Kidney (tissue), 14 donors: Measurements from ENCODE around the gene SULT4A1. TPM values are rescaled to one million over a fixed set of nuclear protein-coding genes. Genes with fewer than 3 reads are reported as not detected.

Experiments
- DNase-seq, 5 donors: peaks; one replicate each; pipeline ENCODE4 v3.0.0-alpha.2; 2013 to 2020
- FAIRE-seq: peaks from 2 replicates; lab custom pipeline; 2012; peaks lifted over from hg19 to GRCh38; lab: Jason Lieb, UNC
- H3K27ac ChIP-seq, 2 donors: one replicate each; pipeline ENCODE4 v1.7.0; 2013; ENCODE audit warnings: low read depth in 2 of 2, low read length in 2 of 2, inconsistent platforms in 1 of 2
- H3K27me3 ChIP-seq: one replicate; pipeline ENCODE4 v1.7.1; 2013; ENCODE audit warnings: low read length, inconsistent platforms; ENCODE audit not compliant: control insufficient read depth, insufficient read depth
- H3K36me3 ChIP-seq, 3 donors: one replicate each; pipeline versions ENCODE4 v1.7.0 to v1.7.1; 2013; ENCODE audit warnings: low read length in 3 of 3, control low read depth in 1 of 3, inconsistent platforms in 1 of 3; ENCODE audit not compliant: insufficient read depth in 3 of 3, control insufficient read depth in 2 of 3
- H3K4me1 ChIP-seq, 3 donors: one replicate each; pipeline versions ENCODE4 v1.7.0 to v1.7.1; 2013; ENCODE audit warnings: low read length in 3 of 3, inconsistent platforms in 1 of 3, low read depth in 1 of 3; ENCODE audit not compliant: control insufficient read depth in 2 of 3, insufficient read depth in 2 of 3
- H3K4me3 ChIP-seq, 3 donors: one replicate each; pipeline versions ENCODE4 v1.7.0 to v1.8.1; 2013; ENCODE audit warnings: low read length in 3 of 3, control low read depth in 1 of 3, inconsistent platforms in 1 of 3
- H3K9ac ChIP-seq, 3 donors: one replicate each; pipeline versions ENCODE4 v1.7.0 to v1.7.1; 2013; ENCODE audit warnings: low read length in 3 of 3, control low read depth in 1 of 3, inconsistent platforms in 1 of 3
- H3K9me3 ChIP-seq, 3 donors: one replicate each; pipeline versions ENCODE4 v1.7.0 to v1.7.1; 2013; ENCODE audit warnings: low read length in 3 of 3, control low read depth in 1 of 3, inconsistent platforms in 1 of 3; ENCODE audit not compliant: control insufficient read depth in 2 of 3, insufficient read depth in 1 of 3
- intact Hi-C: fragments of 100-400 bp; cut with DNase I; formaldehyde crosslinking; loops from one replicate; pipeline ENCODE4 v1.11.1; 2022
- polyA plus RNA-seq: library from polyadenylated mRNA; stranded (reverse); fragments of 350-450 nt; fragmentation: Illumina TruSeq; extraction: RNeasy Lipid Tissue Mini Kit (QIAGEN cat#74804); gene quantifications from one replicate; pipeline ENCODE4 v1.2.3, GENCODE V29; 2014; ENCODE audit warnings: low read depth, low replicate concordance; ENCODE audit not compliant: insufficient read depth
- total RNA-seq: library from RNA; stranded (reverse); fragmentation: NEBNext Ultra II Directional; extraction: Animal tissue kit (Norgen Biotek cat#: 25700); gene quantifications from one replicate; pipeline ENCODE4 v1.2.1, GENCODE V29; 2021
- TF ChIP-seq, protein P1 (sequence below): IDR thresholded peaks from 3 replicates; pipeline ENCODE4 v1.5.1; 2012; ENCODE audit warnings: mild to moderate bottlenecking, moderate library complexity, borderline replicate concordance; ENCODE audit not compliant: insufficient read depth; ENCODE audit errors: extremely low read depth
- donor health status: control.
- donor health status: control.
- donor health status: control.
- donor health status: control.
- donor health status: control.
- donor health status: DM: yes; HTN: yes; CAD: no.
- donor health status: Normal renal cell carcinoma (clear cell type).

SULT4A1 gene
- total and polyA plus RNA-seq, 2 donors from 2014 or later: 0.52 to 0.57 TPM

DNA sequence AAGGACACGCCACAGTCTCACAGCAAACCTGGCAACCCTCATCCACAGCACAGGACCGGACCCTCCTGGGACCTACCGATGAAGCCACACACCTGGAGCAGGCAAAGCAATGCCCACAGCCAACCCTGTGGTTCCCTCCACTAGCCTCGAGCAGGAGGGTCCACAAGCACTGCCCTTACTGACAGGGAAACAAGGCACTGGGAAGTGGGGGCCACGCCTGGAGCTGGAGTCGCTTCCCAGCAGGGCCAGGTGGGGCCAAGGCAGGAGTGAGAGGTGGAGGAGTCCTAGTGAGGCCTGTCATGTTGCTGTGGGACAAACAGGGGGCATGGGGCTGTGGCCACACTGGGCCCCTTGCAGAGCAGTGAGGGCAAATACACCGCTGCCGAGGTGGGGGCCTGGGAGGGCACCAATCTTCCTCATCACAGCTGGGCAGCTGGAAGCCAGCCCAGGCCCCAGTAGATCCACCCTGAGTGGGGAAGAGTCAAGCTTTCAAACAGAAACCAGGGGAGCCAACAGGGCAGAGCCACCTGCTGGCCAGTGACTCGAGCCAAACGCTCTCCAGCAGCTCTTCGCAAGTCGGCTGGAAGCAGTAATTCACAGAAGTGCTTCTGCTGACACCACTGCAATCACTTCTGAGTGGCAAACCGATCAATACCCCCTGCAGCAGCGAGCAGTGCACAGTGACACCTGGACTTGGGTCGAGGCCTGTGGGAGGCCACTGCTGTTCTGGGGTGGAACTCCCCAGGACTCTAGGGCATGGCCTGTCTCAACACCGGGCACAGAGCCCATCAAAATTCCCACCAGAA, 13.7 kb downstream of the SULT4A1 start:
- peak in 3 of 5 donors; percentile 47 to 57 (median 50) for DNase-seq
- Histone ChIP-seq H3K4me3 (no peak overlapping the region), H3K9me3 (no peaks in the 10 kb centered on the region), H3K4me1 (no peaks in the 10 kb centered on the region), H3K36me3 (no peaks in the 10 kb centered on the region), H3K9ac (no peak overlapping the region), H3K27ac (no peak overlapping the region), H3K27me3 (no peaks in the 10 kb centered on the region)
- intact Hi-C loops: no loop called here
- FAIRE-seq: no peak
- TF ChIP-seq, protein P1, sequence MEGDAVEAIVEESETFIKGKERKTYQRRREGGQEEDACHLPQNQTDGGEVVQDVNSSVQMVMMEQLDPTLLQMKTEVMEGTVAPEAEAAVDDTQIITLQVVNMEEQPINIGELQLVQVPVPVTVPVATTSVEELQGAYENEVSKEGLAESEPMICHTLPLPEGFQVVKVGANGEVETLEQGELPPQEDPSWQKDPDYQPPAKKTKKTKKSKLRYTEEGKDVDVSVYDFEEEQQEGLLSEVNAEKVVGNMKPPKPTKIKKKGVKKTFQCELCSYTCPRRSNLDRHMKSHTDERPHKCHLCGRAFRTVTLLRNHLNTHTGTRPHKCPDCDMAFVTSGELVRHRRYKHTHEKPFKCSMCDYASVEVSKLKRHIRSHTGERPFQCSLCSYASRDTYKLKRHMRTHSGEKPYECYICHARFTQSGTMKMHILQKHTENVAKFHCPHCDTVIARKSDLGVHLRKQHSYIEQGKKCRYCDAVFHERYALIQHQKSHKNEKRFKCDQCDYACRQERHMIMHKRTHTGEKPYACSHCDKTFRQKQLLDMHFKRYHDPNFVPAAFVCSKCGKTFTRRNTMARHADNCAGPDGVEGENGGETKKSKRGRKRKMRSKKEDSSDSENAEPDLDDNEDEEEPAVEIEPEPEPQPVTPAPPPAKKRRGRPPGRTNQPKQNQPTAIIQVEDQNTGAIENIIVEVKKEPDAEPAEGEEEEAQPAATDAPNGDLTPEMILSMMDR: no peak

DNA sequence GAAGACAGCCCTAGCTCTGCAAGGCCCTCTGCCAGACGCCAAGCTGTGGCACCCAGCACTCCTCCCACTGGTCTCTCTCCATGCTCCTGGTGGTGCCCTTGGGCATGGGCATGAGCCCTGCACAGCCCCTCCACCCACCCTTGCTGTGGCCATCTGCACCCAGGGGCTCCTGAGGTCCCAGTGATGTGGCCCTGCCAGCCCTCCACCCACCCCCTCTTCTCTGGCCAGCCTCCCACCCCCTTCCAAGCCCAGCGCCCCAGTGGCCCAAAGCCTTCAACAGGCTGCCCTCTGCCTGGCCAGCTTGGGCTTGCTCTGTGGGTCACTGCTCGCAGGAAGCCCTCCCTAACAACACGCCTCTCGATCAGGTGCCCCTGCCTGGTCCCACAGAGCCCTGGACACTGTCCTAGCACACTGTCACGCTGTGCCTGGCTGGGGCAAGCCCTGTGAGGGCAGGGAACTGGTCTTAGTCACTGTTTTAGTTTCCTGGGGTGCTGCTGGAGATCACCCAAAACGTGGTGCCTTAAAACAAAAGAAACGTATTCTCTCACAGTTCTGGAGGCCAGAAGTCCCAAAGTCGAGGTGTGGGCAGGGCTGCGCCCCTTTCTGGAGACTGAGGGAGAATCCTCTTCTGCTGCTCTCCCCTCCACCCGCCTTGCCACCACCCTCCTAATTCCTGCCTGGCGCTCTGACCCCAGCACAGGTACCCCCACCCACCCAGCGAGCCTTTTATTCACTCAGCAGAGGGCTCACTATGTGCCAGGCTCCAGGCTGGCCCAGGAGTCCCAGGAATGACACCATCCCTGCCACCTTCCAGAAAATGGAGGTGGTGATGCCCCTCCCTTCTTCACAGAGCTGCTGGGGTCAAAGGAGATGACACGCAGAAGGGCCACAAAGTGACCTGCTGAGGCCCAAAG, 14.7 kb downstream of the SULT4A1 start:
- Histone ChIP-seq H3K4me3 (no peak overlapping the region), H3K9me3 (no peaks in the 10 kb centered on the region), H3K4me1 (no peaks in the 10 kb centered on the region), H3K27me3 (no peaks in the 10 kb centered on the region), H3K36me3 (no peaks in the 10 kb centered on the region), H3K9ac (no peak overlapping the region), H3K27ac (no peak overlapping the region)
- peak in 2 of 5 donors; percentile 26 to 35 for DNase-seq
- TF ChIP-seq, protein P1: no peak
- intact Hi-C loops: no loop called here
- FAIRE-seq: no peak

DNA sequence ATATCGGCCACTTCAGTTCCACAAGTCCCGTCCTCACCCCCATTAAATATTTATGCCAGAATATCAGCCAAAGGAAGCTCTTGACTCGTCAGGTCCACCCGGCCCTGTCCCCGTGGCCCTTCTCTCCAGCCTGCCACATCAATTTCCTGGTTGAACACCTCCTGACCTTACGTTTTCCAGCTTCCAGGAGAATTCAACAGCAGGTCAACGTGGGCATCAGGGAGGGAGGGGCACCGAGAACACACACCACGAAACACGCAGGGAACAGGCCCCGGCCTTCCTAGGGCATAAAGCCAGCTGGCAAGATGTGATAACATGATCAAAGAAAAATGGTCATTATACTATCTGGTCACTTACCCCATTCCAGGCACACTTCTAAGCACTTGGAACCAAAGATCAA, 15.3 kb downstream of the SULT4A1 start:
- Histone ChIP-seq H3K9ac (no peak overlapping the region), H3K27ac (no peak overlapping the region), H3K36me3 (no peaks in the 10 kb centered on the region), H3K27me3 (no peaks in the 10 kb centered on the region), H3K4me3 (no peak overlapping the region), H3K4me1 (no peaks in the 10 kb centered on the region), H3K9me3 (no peaks in the 10 kb centered on the region)
- intact Hi-C loops: no loop called here
- FAIRE-seq (no peak), DNase-seq (peak in 2 of 5 donors; percentile 23 to 35)
- TF ChIP-seq, protein P1: no peak
